ENCODE measurements around the gene INPP4A. TPM values are rescaled to one million over a fixed set of nuclear protein-coding genes. Genes with fewer than 3 reads are reported as not detected.

Gene INPP4A
- total RNA-seq, 4 donors from 2014 or later: 30.2 to 45.1 (median 37.8) TPM

GRCh38 chr2:98436734-98437133 lies 7.9 kb upstream of the INPP4A start:
- no peaks in the 10 kb centered on the region for H3K9me3 ChIP-seq
- peaks cover 0 to 10% (median 0%) of the 10 kb centered on the region in 3 donors for H3K4me1 ChIP-seq
- TF ChIP-seq EP300 (IDR thresholded peaks at IDR 0.05) (no peak), CTCF (IDR thresholded peaks at IDR 0.05) (no peak), POLR2AphosphoS5 (IDR thresholded peaks at IDR 0.05) (no peak), POLR2A (IDR thresholded peaks at IDR 0.05) (no peak)
- WGBS, 2 donors (ENCODE audit: low coverage in 1 of 2): 53% methylated on average over 4 of the region's 4 CpGs; no CpG with 5 or more reads in 1 of the 2 donors
- no peak overlapping the region for H3K27ac ChIP-seq
- no peaks in the 10 kb centered on the region for H3K27me3 ChIP-seq
- no peak overlapping the region for H3K4me3 ChIP-seq
- peak; percentile 58 for ATAC-seq
- H3K36me3 ChIP-seq: no peaks in the 10 kb centered on the region

- ATAC-seq: no peak
- H3K4me3 ChIP-seq: no peak overlapping the region
- no peaks in the 10 kb centered on the region for H3K27me3 ChIP-seq
- H3K9me3 ChIP-seq: no peaks in the 10 kb centered on the region
- no peak for TF ChIP-seq CTCF (IDR thresholded peaks at IDR 0.05)
- TF ChIP-seq EP300 (IDR thresholded peaks at IDR 0.05): no peak
- TF ChIP-seq POLR2AphosphoS5 (IDR thresholded peaks at IDR 0.05): no peak
- no peak for TF ChIP-seq POLR2A (IDR thresholded peaks at IDR 0.05)
- H3K36me3 ChIP-seq: no peaks in the 10 kb centered on the region
- 67 to 71% methylated on average over 1 of the region's 1 CpG for WGBS, 2 donors (ENCODE audit: low coverage in 1 of 2)
- H3K4me1 ChIP-seq: peaks cover 0 to 10% (median 0%) of the 10 kb centered on the region in 3 donors
- H3K27ac ChIP-seq: no peak overlapping the region
These were observed 6.2 kb upstream of the INPP4A start for GRCh38 chr2:98438190-98439133.

- no peaks in the 10 kb centered on the region for H3K9me3 ChIP-seq
- no peak overlapping the region for H3K27ac ChIP-seq
- 83% methylated on average over 6 of the region's 7 CpGs; no CpG with 5 or more reads in 1 of the 2 donors for WGBS, 2 donors (ENCODE audit: low coverage in 1 of 2)
- TF ChIP-seq POLR2AphosphoS5 (IDR thresholded peaks at IDR 0.05) (no peak), EP300 (IDR thresholded peaks at IDR 0.05) (no peak), CTCF (IDR thresholded peaks at IDR 0.05) (no peak), POLR2A (IDR thresholded peaks at IDR 0.05) (no peak)
- no peaks in the 10 kb centered on the region for H3K36me3 ChIP-seq
- ATAC-seq: no peak
- H3K4me3 ChIP-seq: no peak overlapping the region
- H3K4me1 ChIP-seq: peaks cover 0 to 31% (median 10%) of the 10 kb centered on the region in 3 donors
- H3K27me3 ChIP-seq: no peaks in the 10 kb centered on the region
These were observed 2.8 kb upstream of the INPP4A start for GRCh38 chr2:98441706-98442450.

- TF ChIP-seq POLR2AphosphoS5 (IDR thresholded peaks at IDR 0.05): no peak
- no peak for TF ChIP-seq EP300 (IDR thresholded peaks at IDR 0.05)
- TF ChIP-seq CTCF (IDR thresholded peaks at IDR 0.05): no peak
- TF ChIP-seq POLR2A (IDR thresholded peaks at IDR 0.05): no peak
- 73 to 78% methylated on average over 4 of the region's 4 CpGs for WGBS, 2 donors (ENCODE audit: low coverage in 1 of 2)
These were observed 2.2 kb upstream of the INPP4A start for GRCh38 chr2:98442488-98442887.

More at GRCh38 chr2:98442488-98442887, 2.2 kb upstream of the INPP4A start:
- H3K4me3 ChIP-seq: no peak overlapping the region
- H3K36me3 ChIP-seq: no peaks in the 10 kb centered on the region
- no peaks in the 10 kb centered on the region for H3K9me3 ChIP-seq
- no peak for ATAC-seq
- H3K27me3 ChIP-seq: no peaks in the 10 kb centered on the region
- peaks cover 0 to 37% (median 10%) of the 10 kb centered on the region in 3 donors for H3K4me1 ChIP-seq
- H3K27ac ChIP-seq: no peak overlapping the region
